Measurements from ENCODE around the gene PKLR.

DNA sequence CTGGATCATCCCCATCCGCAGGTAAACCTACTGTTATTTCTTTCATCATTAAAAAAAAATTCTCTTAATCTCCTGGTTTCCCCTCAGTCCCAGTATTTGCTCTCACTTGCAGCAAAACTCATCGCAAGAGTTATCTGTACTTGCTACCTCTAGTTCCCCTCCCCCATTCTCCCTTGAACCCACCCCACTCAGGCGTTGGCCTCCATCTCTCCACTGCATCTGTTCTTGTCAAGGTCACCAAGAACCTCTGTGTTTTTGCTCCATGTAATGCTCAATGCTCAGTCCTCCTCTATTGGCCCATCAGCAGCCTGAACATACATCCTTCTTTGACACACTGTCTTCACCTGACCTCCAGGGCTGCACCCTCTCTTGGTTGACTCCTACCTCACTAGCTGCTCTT is 4.6 kb downstream of the PKLR start:
- TF ChIP-seq, protein P1, sequence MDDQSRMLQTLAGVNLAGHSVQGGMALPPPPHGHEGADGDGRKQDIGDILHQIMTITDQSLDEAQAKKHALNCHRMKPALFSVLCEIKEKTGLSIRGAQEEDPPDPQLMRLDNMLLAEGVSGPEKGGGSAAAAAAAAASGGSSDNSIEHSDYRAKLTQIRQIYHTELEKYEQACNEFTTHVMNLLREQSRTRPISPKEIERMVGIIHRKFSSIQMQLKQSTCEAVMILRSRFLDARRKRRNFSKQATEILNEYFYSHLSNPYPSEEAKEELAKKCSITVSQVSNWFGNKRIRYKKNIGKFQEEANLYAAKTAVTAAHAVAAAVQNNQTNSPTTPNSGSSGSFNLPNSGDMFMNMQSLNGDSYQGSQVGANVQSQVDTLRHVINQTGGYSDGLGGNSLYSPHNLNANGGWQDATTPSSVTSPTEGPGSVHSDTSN (IDR thresholded peaks at IDR 0.05): no peak
- TF ChIP-seq EP300 (IDR thresholded peaks at IDR 0.05; ENCODE audit: borderline replicate concordance in 1 of 2, low read depth in 1 of 2, low read length in 1 of 2): no peak
- TF ChIP-seq RAD21 (IDR thresholded peaks at IDR 0.05; ENCODE audit: low read length): no peak
- TF ChIP-seq FOXJ3 (CRISPR knock-in tag; IDR thresholded peaks at IDR 0.05): no peak
- TF ChIP-seq, protein P2, sequence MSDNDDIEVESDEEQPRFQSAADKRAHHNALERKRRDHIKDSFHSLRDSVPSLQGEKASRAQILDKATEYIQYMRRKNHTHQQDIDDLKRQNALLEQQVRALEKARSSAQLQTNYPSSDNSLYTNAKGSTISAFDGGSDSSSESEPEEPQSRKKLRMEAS (IDR thresholded peaks at IDR 0.05; ENCODE audit: low read depth): no peak
- no peak for TF ChIP-seq JUND (IDR thresholded peaks at IDR 0.05)
